ENCODE measurements around the gene NUMBL. TPM values are rescaled to one million over a fixed set of nuclear protein-coding genes. Genes with fewer than 3 reads are reported as not detected.

NUMBL gene
- total and polyA plus RNA-seq, 5 donors from 2014 or later: 0.17 to 10.4 (median 0.60) TPM

DNA sequence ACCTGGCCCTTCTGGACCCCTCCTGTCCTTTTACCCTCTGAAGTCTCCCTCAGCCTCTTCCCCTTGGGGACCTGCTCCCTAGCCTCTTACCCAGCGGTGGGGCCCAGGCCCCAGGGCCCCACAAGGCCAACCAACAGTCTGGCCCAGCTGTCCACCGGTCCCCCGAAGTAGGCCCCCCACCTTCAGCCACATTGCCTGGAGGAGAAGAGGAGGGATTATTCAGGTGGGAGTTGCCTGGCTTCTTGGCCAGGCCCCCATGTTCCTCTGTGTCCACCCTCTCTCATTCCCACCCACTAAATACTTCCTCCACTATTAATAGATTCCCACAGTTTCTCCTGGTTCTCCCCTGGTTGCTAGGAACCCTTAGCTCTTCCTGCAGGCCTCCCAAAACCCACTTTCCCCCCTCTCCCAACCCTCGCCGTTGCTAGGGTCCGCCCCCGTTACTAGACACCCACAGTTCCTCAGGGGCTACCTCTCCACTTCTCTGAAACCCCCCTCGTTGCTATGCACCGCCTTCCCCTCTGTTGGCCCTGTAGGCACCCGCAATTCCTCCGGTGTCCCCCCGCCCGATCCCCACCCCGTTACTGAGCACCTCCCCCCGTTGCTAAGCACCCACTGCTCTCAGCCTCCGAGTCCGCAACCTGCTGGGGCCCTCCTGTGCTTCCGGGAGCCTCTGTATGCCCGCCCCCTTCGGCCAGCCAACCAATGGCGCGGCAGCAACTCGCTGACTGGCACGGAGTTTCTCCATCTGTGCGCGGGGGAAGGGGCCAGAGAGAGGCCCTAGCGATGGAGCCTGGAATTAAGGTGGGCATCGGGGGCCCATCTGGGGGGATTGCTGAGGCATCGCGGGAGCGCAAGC lies 24.2 kb upstream of the NUMBL start:
- H3K27me3 Mint-ChIP-seq: no peaks in the 10 kb centered on the region
- ATAC-seq (ENCODE audit: low read depth in 2 of 2): peak; percentile 79 to 81
- peak; percentile 92 to 94 (median 94) for DNase-seq
- H3K36me3 Mint-ChIP-seq: peaks cover 8% of the 10 kb centered on the region
- H3K27ac ChIP-seq (ENCODE audit: insufficient read depth, low read length, poor library complexity, severe bottlenecking): peak overlapping the region; percentile 94
- H3K27ac Mint-ChIP-seq: peak overlapping the region; percentile 92 to 97 (median 95)
- H3K36me3 ChIP-seq (ENCODE audit: control insufficient read depth, insufficient read depth, low read length): peaks cover 7% of the 10 kb centered on the region
- no peaks in the 10 kb centered on the region for H3K9me3 ChIP-seq (ENCODE audit: control insufficient read depth in 2 of 2, low read length in 2 of 2)
- H3K9me3 Mint-ChIP-seq: no peaks in the 10 kb centered on the region
- peak overlapping the region; percentile 92 for H3K4me3 ChIP-seq (ENCODE audit: low read depth, low read length)
- H3K27me3 ChIP-seq (ENCODE audit: control insufficient read depth, insufficient read depth, low read length): no peaks in the 10 kb centered on the region
- peaks cover 55% of the 10 kb centered on the region for H3K4me1 ChIP-seq (ENCODE audit: control insufficient read depth, insufficient read depth, low read length, poor library complexity, severe bottlenecking)
- H3K4me1 Mint-ChIP-seq: peaks cover 4 to 63% (median 30%) of the 10 kb centered on the region in 4 donors
- peak overlapping the region; percentile 91 to 95 (median 94) for H3K4me3 Mint-ChIP-seq

DNA sequence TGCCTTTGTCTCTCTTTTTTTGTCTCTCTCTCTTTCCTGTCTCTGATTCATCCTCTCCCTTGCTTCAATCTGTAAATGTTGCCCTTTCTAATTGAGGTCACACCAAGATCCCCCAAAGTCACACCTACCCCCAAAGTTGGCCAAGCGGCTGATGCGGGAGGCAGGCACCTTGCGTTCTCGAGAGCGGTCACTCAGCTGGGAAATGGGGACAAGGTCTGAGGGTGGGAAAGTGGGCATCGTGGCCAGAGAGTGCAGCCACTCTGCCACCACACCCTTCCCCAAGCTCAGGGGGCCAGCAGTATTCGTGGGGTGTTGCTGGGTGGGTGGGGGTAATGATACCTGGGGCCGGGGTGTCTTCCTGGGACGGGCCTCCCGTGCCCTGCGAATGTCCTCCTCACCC lies 23.5 kb upstream of the NUMBL start:
- Histone ChIP-seq H3K36me3 (ENCODE audit: control insufficient read depth, insufficient read depth, low read length) (peaks cover 7% of the 10 kb centered on the region), H3K4me3 (ENCODE audit: low read depth, low read length) (peak overlapping the region; percentile 75), H3K27ac (ENCODE audit: insufficient read depth, low read length, poor library complexity, severe bottlenecking) (peak overlapping the region; percentile 94), H3K27me3 (ENCODE audit: control insufficient read depth, insufficient read depth, low read length) (no peaks in the 10 kb centered on the region), H3K9me3 (ENCODE audit: control insufficient read depth in 2 of 2, low read length in 2 of 2) (no peaks in the 10 kb centered on the region), H3K4me1 (ENCODE audit: control insufficient read depth, insufficient read depth, low read length, poor library complexity, severe bottlenecking) (peaks cover 47% of the 10 kb centered on the region)
- Mint-ChIP-seq H3K4me3 (peak overlapping the region; percentile 48 to 83 (median 81)), H3K36me3 (peaks cover 13% of the 10 kb centered on the region), H3K27ac (peak overlapping the region; percentile 76 to 91 (median 81)), H3K27me3 (no peaks in the 10 kb centered on the region), H3K9me3 (no peaks in the 10 kb centered on the region), H3K4me1 (peaks cover 4 to 57% (median 30%) of the 10 kb centered on the region in 4 donors)
- DNase-seq (no peak), ATAC-seq (ENCODE audit: low read depth in 2 of 2) (no peak)

DNA sequence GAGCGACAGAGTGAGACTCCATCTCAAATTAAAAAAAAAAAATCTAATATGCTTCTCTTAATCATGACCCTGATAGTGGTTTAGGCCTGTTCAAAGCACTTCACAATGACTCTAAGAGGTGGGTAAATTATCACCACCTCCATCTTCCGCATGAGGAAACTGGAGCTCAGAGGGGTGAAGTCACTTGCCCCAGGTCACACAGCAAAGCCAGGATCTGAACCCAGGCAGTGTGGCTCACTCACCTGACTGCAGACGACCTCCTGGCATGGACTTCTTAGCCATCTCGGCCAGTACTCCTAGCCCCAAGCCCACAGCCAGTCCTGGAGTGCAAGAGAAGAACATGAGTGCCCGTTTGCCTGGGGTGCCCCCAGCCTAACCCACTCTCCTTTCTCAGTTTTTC lies 19.4 kb upstream of the NUMBL start:
- H3K4me1 Mint-ChIP-seq: peaks cover 0 to 24% (median 10%) of the 10 kb centered on the region in 4 donors
- no peak overlapping the region for H3K27ac ChIP-seq (ENCODE audit: insufficient read depth, low read length, poor library complexity, severe bottlenecking)
- H3K9me3 ChIP-seq (ENCODE audit: control insufficient read depth in 2 of 2, low read length in 2 of 2): no peaks in the 10 kb centered on the region
- ATAC-seq (ENCODE audit: low read depth in 2 of 2) (no peak), DNase-seq (no peak)
- H3K4me1 ChIP-seq (ENCODE audit: control insufficient read depth, insufficient read depth, low read length, poor library complexity, severe bottlenecking): peaks cover 10% of the 10 kb centered on the region
- H3K27ac Mint-ChIP-seq: peak overlapping the region in 1 of 3 donors; percentile 14
- peaks cover 20% of the 10 kb centered on the region for H3K36me3 Mint-ChIP-seq
- peaks cover 33% of the 10 kb centered on the region for H3K36me3 ChIP-seq (ENCODE audit: control insufficient read depth, insufficient read depth, low read length)
- H3K4me3 Mint-ChIP-seq: no peak overlapping the region
- no peak overlapping the region for H3K4me3 ChIP-seq (ENCODE audit: low read depth, low read length)
- no peaks in the 10 kb centered on the region for H3K27me3 ChIP-seq (ENCODE audit: control insufficient read depth, insufficient read depth, low read length)
- H3K27me3 Mint-ChIP-seq: no peaks in the 10 kb centered on the region
- no peaks in the 10 kb centered on the region for H3K9me3 Mint-ChIP-seq

DNA sequence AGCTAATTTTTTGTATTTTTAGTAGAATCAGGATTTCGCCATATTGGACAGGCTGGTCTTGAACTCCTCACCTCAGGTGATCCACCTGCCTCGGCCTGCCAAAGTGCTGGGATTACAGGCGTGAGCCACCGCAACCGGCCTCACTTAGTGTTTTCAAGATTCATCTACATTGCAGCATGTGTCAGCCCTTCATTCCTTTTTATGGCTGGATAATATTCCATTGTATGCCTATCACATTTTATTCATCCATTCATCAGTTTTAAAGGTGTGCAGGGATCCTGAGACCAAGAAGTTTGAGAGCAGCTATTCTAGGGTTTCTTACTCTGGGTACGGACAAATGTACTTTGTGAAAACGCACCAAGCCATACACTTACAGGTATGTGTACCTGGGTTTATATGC lies 17.2 kb upstream of the NUMBL start:
- H3K4me1 Mint-ChIP-seq: peaks cover 0 to 16% (median 5%) of the 10 kb centered on the region in 4 donors
- Histone ChIP-seq H3K4me3 (ENCODE audit: low read depth, low read length) (no peak overlapping the region), H3K27ac (ENCODE audit: insufficient read depth, low read length, poor library complexity, severe bottlenecking) (no peak overlapping the region), H3K27me3 (ENCODE audit: control insufficient read depth, insufficient read depth, low read length) (no peaks in the 10 kb centered on the region), H3K9me3 (ENCODE audit: control insufficient read depth in 2 of 2, low read length in 2 of 2) (no peaks in the 10 kb centered on the region), H3K36me3 (ENCODE audit: control insufficient read depth, insufficient read depth, low read length) (peaks cover 54% of the 10 kb centered on the region), H3K4me1 (ENCODE audit: control insufficient read depth, insufficient read depth, low read length, poor library complexity, severe bottlenecking) (no peaks in the 10 kb centered on the region)
- DNase-seq: no peak
- peak overlapping the region in 1 of 3 donors; percentile 38 for H3K27ac Mint-ChIP-seq
- no peaks in the 10 kb centered on the region for H3K27me3 Mint-ChIP-seq
- no peaks in the 10 kb centered on the region for H3K9me3 Mint-ChIP-seq
- no peak for ATAC-seq (ENCODE audit: low read depth in 2 of 2)
- H3K36me3 Mint-ChIP-seq: peaks cover 34% of the 10 kb centered on the region
- H3K4me3 Mint-ChIP-seq: no peak overlapping the region

DNA sequence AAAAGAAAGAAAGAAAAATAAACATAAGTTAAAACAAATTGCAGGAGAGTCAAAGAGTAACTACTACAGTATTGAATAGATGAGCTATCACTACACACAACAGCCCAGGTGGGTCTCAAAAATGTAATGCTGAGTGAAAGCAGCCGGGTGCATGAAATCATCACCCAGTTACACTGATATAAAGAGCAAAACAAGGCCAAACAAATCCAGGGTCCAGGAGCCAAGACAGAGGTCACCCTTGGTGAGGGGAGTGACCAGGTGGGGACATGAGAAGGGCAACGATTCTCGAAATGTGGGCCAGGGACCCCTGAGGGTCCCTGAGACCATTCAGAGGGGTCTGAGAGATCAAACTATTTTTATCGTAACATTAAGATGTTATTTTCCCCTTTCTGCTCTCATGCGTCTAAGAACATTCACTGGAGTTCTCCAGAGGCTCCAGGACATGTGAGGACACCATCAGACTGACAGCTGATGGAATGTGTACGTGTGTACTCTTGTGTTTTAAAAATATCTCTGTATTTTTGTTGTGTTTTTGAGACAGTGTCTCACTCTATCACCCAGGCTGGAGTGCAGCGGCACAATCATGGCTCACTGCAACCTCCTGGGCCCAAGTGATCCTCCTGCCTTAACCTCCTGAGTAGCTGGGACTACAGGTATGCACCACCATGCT lies 15.6 kb upstream of the NUMBL start:
- Histone ChIP-seq H3K4me3 (ENCODE audit: low read depth, low read length) (no peak overlapping the region), H3K27ac (ENCODE audit: insufficient read depth, low read length, poor library complexity, severe bottlenecking) (no peak overlapping the region), H3K9me3 (ENCODE audit: control insufficient read depth in 2 of 2, low read length in 2 of 2) (no peaks in the 10 kb centered on the region), H3K36me3 (ENCODE audit: control insufficient read depth, insufficient read depth, low read length) (peaks cover 69% of the 10 kb centered on the region), H3K27me3 (ENCODE audit: control insufficient read depth, insufficient read depth, low read length) (no peaks in the 10 kb centered on the region), H3K4me1 (ENCODE audit: control insufficient read depth, insufficient read depth, low read length, poor library complexity, severe bottlenecking) (no peaks in the 10 kb centered on the region)
- Mint-ChIP-seq H3K4me3 (no peak overlapping the region), H3K9me3 (no peaks in the 10 kb centered on the region), H3K27ac (peak overlapping the region in 1 of 3 donors; percentile 40), H3K27me3 (no peaks in the 10 kb centered on the region), H3K36me3 (peaks cover 37% of the 10 kb centered on the region), H3K4me1 (peaks cover 0 to 5% (median 2%) of the 10 kb centered on the region in 4 donors)
- ATAC-seq (ENCODE audit: low read depth in 2 of 2) (no peak), DNase-seq (no peak)

GRCh38 chr19:40705362-40705651 lies 14.9 kb upstream of the NUMBL start:
- Mint-ChIP-seq H3K36me3 (peaks cover 41% of the 10 kb centered on the region), H3K27ac (no peak overlapping the region), H3K9me3 (no peaks in the 10 kb centered on the region), H3K4me3 (no peak overlapping the region), H3K27me3 (no peaks in the 10 kb centered on the region), H3K4me1 (peaks cover 0 to 5% (median under 1%) of the 10 kb centered on the region in 4 donors)
- Histone ChIP-seq H3K9me3 (ENCODE audit: control insufficient read depth in 2 of 2, low read length in 2 of 2) (no peaks in the 10 kb centered on the region), H3K36me3 (ENCODE audit: control insufficient read depth, insufficient read depth, low read length) (peaks cover 69% of the 10 kb centered on the region), H3K4me3 (ENCODE audit: low read depth, low read length) (no peak overlapping the region), H3K27ac (ENCODE audit: insufficient read depth, low read length, poor library complexity, severe bottlenecking) (no peak overlapping the region), H3K27me3 (ENCODE audit: control insufficient read depth, insufficient read depth, low read length) (no peaks in the 10 kb centered on the region), H3K4me1 (ENCODE audit: control insufficient read depth, insufficient read depth, low read length, poor library complexity, severe bottlenecking) (no peaks in the 10 kb centered on the region)
- no peak for ATAC-seq (ENCODE audit: low read depth in 2 of 2)
- DNase-seq: no peak

DNA sequence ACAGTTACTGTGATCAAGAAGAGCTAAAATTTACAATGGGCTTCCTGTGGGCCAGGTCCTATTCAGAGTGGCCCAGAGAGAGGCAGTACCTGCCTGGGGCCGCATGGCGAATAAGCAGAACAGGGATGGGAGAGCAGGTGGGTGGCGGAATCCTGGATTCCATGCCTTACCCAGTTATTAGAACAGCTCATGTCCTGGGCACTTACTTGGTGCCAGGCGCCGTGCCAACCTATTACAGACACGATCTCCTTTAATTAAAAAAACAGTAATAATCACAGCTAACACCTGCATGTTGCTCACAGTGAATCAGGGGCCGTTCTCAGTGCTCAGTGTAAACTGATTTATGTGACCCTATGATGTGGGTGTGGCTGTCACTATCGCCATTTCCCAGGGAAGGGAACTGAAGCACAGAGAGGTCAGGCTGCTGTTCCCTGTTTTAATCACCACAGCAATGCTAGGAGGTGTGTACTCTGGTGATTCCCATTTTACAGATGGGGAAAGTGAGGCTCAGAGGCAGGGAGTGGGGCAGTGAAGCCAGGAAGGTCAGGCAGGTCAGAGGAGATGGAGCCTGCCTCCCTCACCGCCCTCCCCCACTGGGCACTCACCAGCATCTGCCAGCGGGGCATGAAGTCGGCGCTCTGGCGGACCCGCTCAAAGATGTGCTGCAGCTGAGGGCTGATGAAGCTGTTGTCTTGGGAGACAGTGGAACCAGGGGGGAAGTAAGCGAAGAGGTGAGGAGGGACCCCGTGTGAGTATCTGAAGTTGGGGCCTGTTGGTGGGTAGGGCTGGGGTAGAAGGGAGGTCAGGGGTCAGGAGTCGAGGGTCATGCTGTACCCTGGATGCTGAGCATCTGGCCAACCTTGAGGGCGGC lies 14.3 kb upstream of the NUMBL start:
- H3K4me1 Mint-ChIP-seq: peaks cover 0 to 5% (median under 1%) of the 10 kb centered on the region in 4 donors
- H3K27ac Mint-ChIP-seq: peak overlapping the region in 1 of 3 donors; percentile 71
- Histone ChIP-seq H3K36me3 (ENCODE audit: control insufficient read depth, insufficient read depth, low read length) (peaks cover 68% of the 10 kb centered on the region), H3K27me3 (ENCODE audit: control insufficient read depth, insufficient read depth, low read length) (no peaks in the 10 kb centered on the region), H3K4me1 (ENCODE audit: control insufficient read depth, insufficient read depth, low read length, poor library complexity, severe bottlenecking) (no peaks in the 10 kb centered on the region), H3K4me3 (ENCODE audit: low read depth, low read length) (no peak overlapping the region), H3K9me3 (ENCODE audit: control insufficient read depth in 2 of 2, low read length in 2 of 2) (no peaks in the 10 kb centered on the region), H3K27ac (ENCODE audit: insufficient read depth, low read length, poor library complexity, severe bottlenecking) (no peak overlapping the region)
- no peaks in the 10 kb centered on the region for H3K9me3 Mint-ChIP-seq
- DNase-seq (no peak), ATAC-seq (ENCODE audit: low read depth in 2 of 2) (no peak)
- no peaks in the 10 kb centered on the region for H3K27me3 Mint-ChIP-seq
- peaks cover 41% of the 10 kb centered on the region for H3K36me3 Mint-ChIP-seq
- H3K4me3 Mint-ChIP-seq: no peak overlapping the region

Measured in CD4-positive, CD25-positive, alpha-beta regulatory T cell (primary cell).